C4-2B (cell line): Measurements from ENCODE around the gene SSH2.

Source experiments
- CTCF ChIP-seq: fragments of 450-650 bp; conservative IDR thresholded peaks from 2 replicates; pipeline ENCODE4 v1.5.1; 2017; ENCODE audit warnings: mild to moderate bottlenecking
- ZFX ChIP-seq: fragments of 450-650 bp; IDR thresholded peaks from 2 replicates; pipeline ENCODE4 v1.6.1; 2017

- no peak for TF ChIP-seq CTCF
- TF ChIP-seq ZFX = no peak
Observed at GRCh38 chr17:29698019-29698777, 231.8 kb downstream of the SSH2 start.
